Measurements from ENCODE around the gene UBE2I. TPM values are rescaled to one million over a fixed set of nuclear protein-coding genes. Genes with fewer than 3 reads are reported as not detected.

Gene UBE2I
- total RNA-seq, 2 experiments from 2014 or later, result 122 to 323 TPM

- CTCF ChIA-PET (ENCODE audit: unreplicated experiment), result no interaction called here
These were observed 46.8 kb downstream of the UBE2I start for GRCh38 chr16:1356061-1356900.

GRCh38 chr16:1357906-1358566, 48.6 kb downstream of the UBE2I start:
- Histone ChIP-seq H4K20me1 (ENCODE audit: insufficient read depth, low read length) (no peaks in the 10 kb centered on the region), H3K9me2 (ENCODE audit: insufficient read depth, low read length) (no peaks in the 10 kb centered on the region), H3K79me2 (ENCODE audit: insufficient read depth, low read depth, low read length) (no peaks in the 10 kb centered on the region; the same call in 1 of the 2 replicates), H3K4me1 (ENCODE audit: insufficient read depth, low read length, poor library complexity, severe bottlenecking) (no peaks in the 10 kb centered on the region), H3K4me2 (ENCODE audit: low read length) (no peak overlapping the region), H3K36me3 (ENCODE audit: insufficient read depth, low read length) (peaks cover 31% of the 10 kb centered on the region), H3K27ac (ENCODE audit: low read depth, low read length, poor library complexity, severe bottlenecking) (no peak overlapping the region), H3K9me3 (ENCODE audit: low read length) (no peaks in the 10 kb centered on the region), H2AFZ (ENCODE audit: low read length) (no peak overlapping the region), H3K4me3 (ENCODE audit: low read depth, low read length, poor library complexity, severe bottlenecking) (no peak overlapping the region)
- intact Hi-C loops (cut with micrococcal nuclease; ENCODE audit: unreplicated experiment), result no loop called here
- TF ChIP-seq EZH2phosphoT487 (IDR thresholded peaks at IDR 0.05; ENCODE audit: borderline replicate concordance, low read depth, low read length) (no peak), CTCF (conservative IDR thresholded peaks at IDR 0.05; ENCODE audit: low read length) (no peak)
- ChIA-PET POLR2A (interaction anchor here (0.6 kb wide), 1 partner anchor 396 kb away, joined by 5 read pairs; no protein-coding TSS in a partner anchor), CTCF (ENCODE audit: unreplicated experiment) (no interaction called here)
- no TSS peak for BruUV-seq (replicated peaks)
- no peak for DNase-seq (ENCODE audit: low spot score)

More at GRCh38 chr16:1356061-1356900, 46.8 kb downstream of the UBE2I start:
- Histone ChIP-seq H3K79me2 (ENCODE audit: insufficient read depth, low read depth, low read length) (peaks cover 10% of the 10 kb centered on the region), H3K4me1 (ENCODE audit: insufficient read depth, low read length, poor library complexity, severe bottlenecking) (peaks cover 5% of the 10 kb centered on the region), H3K36me3 (ENCODE audit: insufficient read depth, low read length) (peaks cover 15% of the 10 kb centered on the region; the same call in 1 of the 2 replicates), H2AFZ (ENCODE audit: low read length) (no peak overlapping the region), H3K9me3 (ENCODE audit: low read length) (no peaks in the 10 kb centered on the region), H3K9me2 (ENCODE audit: insufficient read depth, low read length) (no peaks in the 10 kb centered on the region), H4K20me1 (ENCODE audit: insufficient read depth, low read length) (no peaks in the 10 kb centered on the region), H3K4me3 (ENCODE audit: low read depth, low read length, poor library complexity, severe bottlenecking) (no peak overlapping the region), H3K27ac (ENCODE audit: low read depth, low read length, poor library complexity, severe bottlenecking) (no peak overlapping the region), H3K4me2 (ENCODE audit: low read length) (no peak overlapping the region)
- no TSS peak for BruUV-seq (replicated peaks)
- no peak for DNase-seq (ENCODE audit: low spot score)
- POLR2A ChIA-PET, result no interaction called here
- no peak for TF ChIP-seq EZH2phosphoT487 (IDR thresholded peaks at IDR 0.05; ENCODE audit: borderline replicate concordance, low read depth, low read length)
- TF ChIP-seq CTCF (conservative IDR thresholded peaks at IDR 0.05; ENCODE audit: low read length), result no peak
- intact Hi-C loops (cut with micrococcal nuclease; ENCODE audit: unreplicated experiment), result no loop called here

Data from OCI-LY7 (cell line).